ENCODE results near the gene COG8. TPM values are rescaled to one million over a fixed set of nuclear protein-coding genes. Genes with fewer than 3 reads are reported as not detected.

The COG8 gene
- total RNA-seq, 1 donor from 2014 or later: 58.6 TPM

DNA sequence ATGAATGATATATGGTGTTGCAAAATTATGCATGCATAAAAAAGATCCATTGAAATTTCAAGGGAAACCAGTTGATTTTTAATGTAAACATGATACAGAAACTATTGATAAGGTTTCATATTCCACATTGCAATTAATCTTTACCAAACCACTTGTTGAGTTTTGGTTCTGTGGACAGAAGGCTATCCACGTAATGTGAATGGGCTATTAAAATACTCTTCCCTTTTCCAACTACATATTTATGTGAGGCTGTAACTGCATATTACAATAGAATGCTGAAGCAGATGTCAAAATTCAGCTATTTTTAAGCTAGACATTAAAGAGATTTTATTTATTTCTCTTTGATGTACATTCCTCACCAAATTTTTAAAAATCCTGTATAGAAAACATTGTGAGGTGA is 62.0 kb downstream of the COG8 start:
- Mint-ChIP-seq H3K27me3 (no peaks in the 10 kb centered on the region), H3K27ac (no peak overlapping the region), H3K36me3 (ENCODE audit: insufficient read depth) (peaks cover 11% of the 10 kb centered on the region)

More for the DNA sequence above, 62.0 kb downstream of the COG8 start:
- Mint-ChIP-seq H3K9me3 (ENCODE audit: low read depth) (no peaks in the 10 kb centered on the region), H3K4me3 (ENCODE audit: low read depth) (no peak overlapping the region), H3K4me1 (ENCODE audit: low read depth) (peaks cover 1% of the 10 kb centered on the region)
- TF ChIP-seq, protein P1, sequence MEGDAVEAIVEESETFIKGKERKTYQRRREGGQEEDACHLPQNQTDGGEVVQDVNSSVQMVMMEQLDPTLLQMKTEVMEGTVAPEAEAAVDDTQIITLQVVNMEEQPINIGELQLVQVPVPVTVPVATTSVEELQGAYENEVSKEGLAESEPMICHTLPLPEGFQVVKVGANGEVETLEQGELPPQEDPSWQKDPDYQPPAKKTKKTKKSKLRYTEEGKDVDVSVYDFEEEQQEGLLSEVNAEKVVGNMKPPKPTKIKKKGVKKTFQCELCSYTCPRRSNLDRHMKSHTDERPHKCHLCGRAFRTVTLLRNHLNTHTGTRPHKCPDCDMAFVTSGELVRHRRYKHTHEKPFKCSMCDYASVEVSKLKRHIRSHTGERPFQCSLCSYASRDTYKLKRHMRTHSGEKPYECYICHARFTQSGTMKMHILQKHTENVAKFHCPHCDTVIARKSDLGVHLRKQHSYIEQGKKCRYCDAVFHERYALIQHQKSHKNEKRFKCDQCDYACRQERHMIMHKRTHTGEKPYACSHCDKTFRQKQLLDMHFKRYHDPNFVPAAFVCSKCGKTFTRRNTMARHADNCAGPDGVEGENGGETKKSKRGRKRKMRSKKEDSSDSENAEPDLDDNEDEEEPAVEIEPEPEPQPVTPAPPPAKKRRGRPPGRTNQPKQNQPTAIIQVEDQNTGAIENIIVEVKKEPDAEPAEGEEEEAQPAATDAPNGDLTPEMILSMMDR (IDR thresholded peaks at IDR 0.05; ENCODE audit: unreplicated experiment): no peak
- DNase-seq (ENCODE audit: low spot score, unreplicated experiment): no peak

Other genes starting within 250 kb of the COG8 start
- gene HAS3, start 233.9 kb downstream of the COG8 start, total RNA-seq: 1.1 and 2.1 TPM in 2 replicates
- gene CHTF8, start 207.0 kb downstream of the COG8 start, total RNA-seq: 111 and 117 TPM in 2 replicates
- gene UTP4, start 206.9 kb downstream of the COG8 start, total RNA-seq: 51.4 and 54.2 TPM in 2 replicates
- 32.1 and 40.9 TPM in 2 replicates for gene SNTB2, start 152.4 kb downstream of the COG8 start, total RNA-seq
- 21.2 and 25.2 TPM in 2 replicates for gene VPS4A, start 28.2 kb downstream of the COG8 start, total RNA-seq
- 13.0 and 14.4 TPM in 2 replicates for gene PDF, start 9.0 kb downstream of the COG8 start, total RNA-seq
- 22.9 and 23.8 TPM in 2 replicates for gene NIP7, start 208 bp upstream of the COG8 start, total RNA-seq
- 2.6 and 3.6 TPM in 2 replicates for gene TMED6, start 12.2 kb upstream of the COG8 start, total RNA-seq
- gene TERF2, start 46.4 kb upstream of the COG8 start, total RNA-seq: 41.4 and 46.6 TPM in 2 replicates
- 104 and 108 TPM in 2 replicates for gene CYB5B, start 85.1 kb upstream of the COG8 start, total RNA-seq
- 41.2 and 45.2 TPM in 2 replicates for gene NFAT5, start 226.4 kb upstream of the COG8 start, total RNA-seq